HG03521 (cell line): Measurements from ENCODE around the gene PRRX1.

ENCODE experiments used
- ATAC-seq: cut with Tn5 transposase; IDR thresholded peaks from one replicate; pipeline ENCODE4 v1.9.1; 2021; ENCODE audit warnings: mild to moderate bottlenecking, moderate library complexity; ENCODE audit not compliant: unreplicated experiment

Gene PRRX1

GRCh38 chr1:170663404-170664092 lies 383 bp upstream of the PRRX1 start:
- ATAC-seq: no peak

GRCh38 chr1:170664828-170665612 lies 1.1 kb downstream of the PRRX1 start:
- ATAC-seq: no peak

GRCh38 chr1:170665629-170666028 lies 1.7 kb downstream of the PRRX1 start:
- no peak for ATAC-seq

- no peak for ATAC-seq
Measured at GRCh38 chr1:170666541-170667254, 2.8 kb downstream of the PRRX1 start.

- ATAC-seq: no peak
Measured at GRCh38 chr1:170668209-170669106, 4.5 kb downstream of the PRRX1 start.

- ATAC-seq: no peak
Measured at GRCh38 chr1:170669107-170669445, 5.1 kb downstream of the PRRX1 start.

GRCh38 chr1:170669586-170670530 lies 5.9 kb downstream of the PRRX1 start:
- no peak for ATAC-seq

- no peak for ATAC-seq
Measured at GRCh38 chr1:170670802-170671628, 7.1 kb downstream of the PRRX1 start.

- no peak for ATAC-seq
Measured at GRCh38 chr1:170671629-170671963, 7.7 kb downstream of the PRRX1 start.

- ATAC-seq: no peak
Measured at GRCh38 chr1:170672316-170672715, 8.4 kb downstream of the PRRX1 start.

GRCh38 chr1:170674239-170674638 lies 10.3 kb downstream of the PRRX1 start:
- ATAC-seq: no peak

- no peak for ATAC-seq
Measured at GRCh38 chr1:170674986-170675385, 11.1 kb downstream of the PRRX1 start.

- ATAC-seq: no peak
Measured at GRCh38 chr1:170675865-170676264, 11.9 kb downstream of the PRRX1 start.

GRCh38 chr1:170676628-170677027 lies 12.7 kb downstream of the PRRX1 start:
- ATAC-seq: no peak

GRCh38 chr1:170678027-170678600 lies 14.2 kb downstream of the PRRX1 start:
- no peak for ATAC-seq

GRCh38 chr1:170680428-170680827 lies 16.5 kb downstream of the PRRX1 start:
- no peak for ATAC-seq

GRCh38 chr1:170682169-170682568 lies 18.2 kb downstream of the PRRX1 start:
- no peak for ATAC-seq

- no peak for ATAC-seq
Measured at GRCh38 chr1:170682809-170683208, 18.9 kb downstream of the PRRX1 start.

- no peak for ATAC-seq
Measured at GRCh38 chr1:170685166-170685565, 21.2 kb downstream of the PRRX1 start.
